ENCODE measurements around the gene NDUFA13. TPM values are rescaled to one million over a fixed set of nuclear protein-coding genes. Genes with fewer than 3 reads are reported as not detected.

NDUFA13 gene
- polyA plus RNA-seq, 3 donors, result 169 to 404 (median 248) TPM

- H3K27ac ChIP-seq (ENCODE audit: low read depth, low read length), result no peak overlapping the region
- 2 to 3% (median 3%) methylated on average over 42 to 45 of the region's 45 CpGs for WGBS, 3 donors
These were observed 24.9 kb downstream of the NDUFA13 start for GRCh38 chr19:19540715-19541515.

- 74 to 80% (median 77%) methylated on average over 16 of the region's 16 CpGs for WGBS, 3 donors
- H3K27ac ChIP-seq (ENCODE audit: low read depth, low read length), result no peak overlapping the region
These were observed 25.6 kb downstream of the NDUFA13 start for GRCh38 chr19:19541616-19542015.

DNA sequence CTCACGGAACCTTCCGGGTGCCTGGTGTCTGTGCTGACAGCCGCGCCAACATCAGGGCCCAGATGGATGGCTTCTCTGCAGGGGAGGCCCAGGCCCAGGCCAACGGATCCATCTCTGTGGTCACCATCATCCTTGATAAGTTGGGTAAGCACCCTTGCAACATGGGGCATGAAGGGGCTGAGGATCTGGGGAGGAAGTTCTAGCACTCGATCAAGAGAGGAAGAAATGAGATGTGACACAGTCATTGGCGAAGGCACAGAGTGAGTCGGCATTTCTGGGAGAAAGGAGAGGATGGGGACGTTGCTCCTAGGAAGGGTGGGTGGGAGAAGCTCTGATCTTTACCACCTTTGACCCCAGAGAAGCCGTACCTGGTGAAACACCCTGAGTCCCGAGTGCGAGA lies 26.5 kb downstream of the NDUFA13 start:
- WGBS, 3 donors, result 56 to 77% (median 63%) methylated on average over 12 of the region's 12 CpGs
- H3K27ac ChIP-seq (ENCODE audit: low read depth, low read length), result no peak overlapping the region

DNA sequence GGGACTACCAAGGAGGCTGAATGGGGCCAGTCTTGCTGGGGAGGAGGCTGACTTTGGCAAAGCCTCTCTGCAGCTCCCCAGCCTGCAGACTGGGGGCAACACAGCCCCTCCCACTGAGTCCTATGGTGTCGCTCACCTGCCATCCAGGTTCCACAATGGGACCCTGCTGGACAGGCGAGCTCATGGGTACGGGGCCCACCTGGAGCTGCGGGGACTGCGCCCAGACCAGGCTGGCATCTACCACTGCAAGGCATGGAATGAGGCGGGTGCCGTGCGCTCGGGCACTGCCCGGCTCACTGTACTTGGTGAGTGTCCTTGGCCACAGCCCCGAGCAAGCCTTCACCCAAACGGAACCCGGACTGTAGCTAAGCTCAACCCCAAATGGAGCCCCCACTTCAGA lies 27.1 kb downstream of the NDUFA13 start:
- no peak overlapping the region for H3K27ac ChIP-seq (ENCODE audit: low read depth, low read length)
- WGBS, 3 donors, result 85 to 91% (median 88%) methylated on average over 13 of the region's 13 CpGs

DNA sequence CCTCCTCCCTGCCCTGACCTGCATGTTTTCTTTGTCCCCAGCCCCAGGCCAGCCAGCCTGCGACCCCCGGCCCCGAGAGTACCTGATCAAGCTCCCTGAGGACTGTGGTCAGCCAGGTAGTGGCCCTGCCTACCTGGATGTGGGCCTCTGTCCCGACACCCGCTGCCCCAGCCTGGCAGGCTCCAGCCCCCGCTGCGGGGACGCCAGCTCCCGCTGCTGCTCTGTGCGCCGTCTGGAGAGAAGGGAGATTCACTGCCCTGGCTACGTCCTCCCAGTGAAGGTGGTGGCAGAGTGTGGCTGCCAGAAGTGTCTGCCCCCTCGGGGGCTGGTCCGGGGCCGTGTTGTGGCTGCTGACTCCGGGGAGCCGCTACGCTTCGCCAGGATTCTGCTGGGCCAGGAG lies 27.6 kb downstream of the NDUFA13 start:
- H3K27ac ChIP-seq (ENCODE audit: low read depth, low read length), result no peak overlapping the region
- 90 to 92% (median 91%) methylated on average over 19 of the region's 19 CpGs for WGBS, 3 donors

GRCh38 chr19:19544257-19544953 lies 28.4 kb downstream of the NDUFA13 start:
- 88 to 92% (median 91%) methylated on average over 66 to 75 of the region's 75 CpGs for WGBS, 3 donors
- H3K27ac ChIP-seq (ENCODE audit: low read depth, low read length), result no peak overlapping the region

GRCh38 chr19:19544954-19545591 lies 29.0 kb downstream of the NDUFA13 start:
- H3K27ac ChIP-seq (ENCODE audit: low read depth, low read length), result no peak overlapping the region
- 87 to 93% (median 91%) methylated on average over 53 of the region's 53 CpGs for WGBS, 3 donors

DNA sequence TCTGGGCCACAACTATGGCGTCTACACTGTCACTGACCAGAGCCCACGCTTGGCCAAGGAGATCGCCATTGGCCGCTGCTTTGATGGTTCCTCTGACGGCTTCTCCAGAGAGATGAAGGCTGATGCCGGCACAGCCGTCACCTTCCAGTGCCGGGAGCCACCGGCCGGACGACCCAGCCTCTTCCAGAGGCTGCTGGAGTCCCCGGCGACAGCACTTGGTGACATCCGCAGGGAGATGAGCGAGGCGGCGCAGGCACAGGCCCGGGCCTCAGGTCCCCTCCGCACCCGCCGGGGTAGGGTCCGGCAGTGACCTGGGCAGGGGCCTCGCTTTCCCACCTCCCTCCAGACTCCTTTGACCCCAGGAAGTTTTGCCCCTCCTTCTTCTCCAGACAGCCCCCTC lies 29.7 kb downstream of the NDUFA13 start:
- H3K27ac ChIP-seq (ENCODE audit: low read depth, low read length), result no peak overlapping the region
- WGBS, 3 donors, result 91 to 95% (median 95%) methylated on average over 15 to 23 of the region's 23 CpGs

- no peak overlapping the region for H3K27ac ChIP-seq (ENCODE audit: low read depth, low read length)
- 47 to 67% (median 54%) methylated on average over 17 to 19 of the region's 19 CpGs for WGBS, 3 donors
These were observed 30.7 kb downstream of the NDUFA13 start for GRCh38 chr19:19546751-19547162.

- WGBS, 3 donors, result 54 to 64% (median 62%) methylated on average over 15 of the region's 15 CpGs
- H3K27ac ChIP-seq (ENCODE audit: low read depth, low read length), result no peak overlapping the region
These were observed 31.8 kb downstream of the NDUFA13 start for GRCh38 chr19:19547674-19548336.

DNA sequence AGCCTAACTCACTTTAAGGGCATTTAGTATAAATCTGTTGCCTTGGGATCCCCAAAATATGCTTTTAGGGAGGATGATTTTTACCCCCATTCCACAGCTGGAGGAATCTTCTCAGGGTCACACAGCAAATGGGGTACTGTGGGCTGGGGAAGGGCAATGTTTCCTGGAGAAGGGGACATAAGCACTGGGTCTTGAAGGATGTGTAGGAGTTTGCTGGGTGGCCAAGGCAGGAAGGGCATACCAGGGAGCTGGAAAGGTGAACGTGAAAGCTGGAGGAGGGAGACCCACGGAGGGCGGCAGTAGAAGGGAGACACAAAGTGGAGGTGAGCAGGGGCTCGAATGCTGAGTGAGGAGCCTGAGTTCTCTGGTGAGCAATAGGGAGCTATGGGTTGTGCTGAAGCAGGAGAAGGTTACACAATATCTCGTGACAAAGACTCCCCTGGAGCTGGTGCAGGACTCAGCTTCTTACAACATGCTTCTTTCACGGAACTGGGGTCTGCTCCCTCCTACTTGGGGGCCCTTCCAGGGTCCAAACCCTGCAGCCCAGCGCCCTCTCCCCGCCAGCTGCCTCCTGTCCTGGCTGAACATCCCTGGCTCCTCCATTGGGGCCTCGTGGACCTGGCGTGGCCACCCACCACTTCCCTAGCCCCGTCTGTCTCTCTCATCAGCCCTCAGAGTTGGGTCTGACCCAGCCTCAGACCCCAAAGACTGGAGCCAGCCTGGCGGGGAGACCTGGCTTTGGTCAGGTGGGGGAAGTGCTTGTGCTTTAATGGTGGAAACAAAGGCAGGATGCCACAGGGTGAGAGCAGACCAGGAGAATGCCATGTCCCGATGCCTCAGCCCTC lies 33.1 kb downstream of the NDUFA13 start:
- H3K27ac ChIP-seq (ENCODE audit: low read depth, low read length), result no peak overlapping the region
- 44 to 59% (median 47%) methylated on average over 13 of the region's 13 CpGs for WGBS, 3 donors

DNA sequence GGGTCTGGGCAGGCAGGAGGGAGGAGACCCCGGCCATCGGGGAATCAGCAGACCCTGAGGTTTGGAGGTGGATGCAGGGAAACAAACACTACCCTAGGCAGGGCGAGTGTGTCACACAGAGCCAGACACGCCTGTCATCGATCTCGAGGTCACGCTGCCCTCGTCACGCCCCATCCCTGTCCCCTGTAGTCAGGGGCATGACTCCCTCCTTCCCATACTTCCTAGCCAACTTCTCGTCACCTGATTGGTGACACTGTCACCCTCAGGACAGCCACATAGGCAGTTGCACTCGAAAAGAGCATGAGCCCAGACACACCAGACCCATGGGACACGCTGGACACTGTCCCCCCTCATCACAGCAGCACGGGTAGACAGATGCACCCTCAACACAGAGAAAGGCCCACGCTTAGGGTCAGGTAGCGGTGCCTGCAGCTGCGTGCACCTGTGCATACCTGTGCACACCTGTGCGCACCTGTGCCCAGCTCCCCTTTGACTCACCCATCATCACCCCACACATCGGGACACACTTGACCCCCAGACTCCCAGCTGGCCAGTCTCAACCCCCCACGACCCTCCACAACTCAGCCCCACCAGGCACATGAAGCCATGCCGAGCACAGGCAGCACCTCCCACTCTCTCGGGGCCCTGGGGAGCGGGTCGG lies 33.9 kb downstream of the NDUFA13 start:
- 58 to 67% (median 62%) methylated on average over 23 of the region's 23 CpGs for WGBS, 3 donors
- no peak overlapping the region for H3K27ac ChIP-seq (ENCODE audit: low read depth, low read length)

DNA sequence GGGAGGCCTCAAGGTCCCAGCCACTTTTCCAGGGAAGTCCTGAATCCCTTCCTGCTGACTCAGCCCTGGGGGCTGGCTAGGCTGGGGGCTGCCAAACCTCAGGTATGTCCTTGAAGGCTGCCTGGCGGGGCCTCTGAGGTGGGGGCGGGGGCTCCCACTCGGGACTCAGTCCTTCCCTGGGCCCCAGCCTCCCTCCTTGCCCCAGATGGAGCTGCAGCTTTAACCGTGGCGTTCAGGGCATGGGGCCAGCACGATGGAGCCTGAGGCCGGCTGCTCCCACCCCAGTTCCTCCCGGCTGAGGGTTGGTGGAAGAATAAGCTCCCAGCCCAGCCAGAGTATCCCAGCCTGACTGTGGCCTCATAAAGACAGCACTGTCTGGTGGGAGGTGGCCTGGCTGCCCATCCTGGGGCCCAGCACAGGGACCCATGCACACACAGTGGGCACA lies 34.5 kb downstream of the NDUFA13 start:
- WGBS, 3 donors, result 31 to 42% (median 39%) methylated on average over 8 of the region's 8 CpGs
- no peak overlapping the region for H3K27ac ChIP-seq (ENCODE audit: low read depth, low read length)

- no peak overlapping the region for H3K27ac ChIP-seq (ENCODE audit: low read depth, low read length)
- WGBS, 3 donors, result 80 to 83% (median 81%) methylated on average over 10 of the region's 10 CpGs
These were observed 35.2 kb downstream of the NDUFA13 start for GRCh38 chr19:19550972-19551852.

DNA sequence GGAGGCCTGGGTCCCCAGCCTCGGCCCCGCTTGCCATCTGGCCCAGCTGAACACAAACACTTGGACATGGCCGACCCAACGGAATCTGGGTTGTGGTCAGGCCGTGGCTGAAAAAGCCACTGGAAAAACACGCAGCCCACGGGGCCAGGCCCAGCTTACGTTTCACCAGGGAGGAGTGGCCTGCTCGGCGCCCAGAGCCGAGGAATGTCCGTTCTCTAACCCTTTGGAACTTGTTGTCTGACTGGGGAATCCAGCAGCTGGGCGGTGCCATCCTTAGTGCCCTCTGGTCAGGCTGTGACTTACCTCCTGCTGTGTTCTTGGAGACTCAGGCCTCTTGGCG lies 35.8 kb downstream of the NDUFA13 start:
- WGBS, 3 donors, result 71 to 84% (median 72%) methylated on average over 14 of the region's 14 CpGs
- H3K27ac ChIP-seq (ENCODE audit: low read depth, low read length), result no peak overlapping the region

GRCh38 chr19:19552798-19553197 lies 36.8 kb downstream of the NDUFA13 start:
- H3K27ac ChIP-seq (ENCODE audit: low read depth, low read length), result no peak overlapping the region
- WGBS, 3 donors, result 46 to 51% (median 50%) methylated on average over 6 of the region's 6 CpGs

- no peak overlapping the region for H3K27ac ChIP-seq (ENCODE audit: low read depth, low read length)
- 84 to 91% (median 87%) methylated on average over 10 of the region's 10 CpGs for WGBS, 3 donors
These were observed 37.6 kb downstream of the NDUFA13 start for GRCh38 chr19:19553670-19554069.

Measured in adipose tissue (tissue), 3 donors.